Smooth muscle cell (in vitro differentiated cells): ENCODE measurements around the gene COPG1. TPM values are rescaled to one million over a fixed set of nuclear protein-coding genes. Genes with fewer than 3 reads are reported as not detected.

Source experiments
- DNase-seq: peaks from one replicate; lab custom pipeline; 2025; ENCODE audit not compliant: unreplicated experiment; lab: John Stamatoyannopoulos, UW
- H2AFZ ChIP-seq: fragments of 200-600 bp; sonication (generic); 2 replicates; pipeline ENCODE4 v1.6.0; 2016; ENCODE audit warnings: antibody characterized with exemption, low read depth, mild to moderate bottlenecking
- H3F3A ChIP-seq: fragments of 200-600 bp; sonication (generic); 2 replicates; pipeline ENCODE4 v1.6.0; 2017; ENCODE audit warnings: antibody characterized with exemption, low read depth
- H3K27ac ChIP-seq: fragments of 200-600 bp; sonication (generic); 2 replicates; pipeline ENCODE4 v1.5.1; 2016; ENCODE audit warnings: low read depth, mild to moderate bottlenecking
- H3K27me3 ChIP-seq: fragments of 200-600 bp; sonication (generic); 2 replicates; pipeline ENCODE4 v1.6.1; 2016; ENCODE audit warnings: low read depth, mild to moderate bottlenecking
- H3K36me3 ChIP-seq: fragments of 200-600 bp; sonication (generic); 2 replicates; pipeline ENCODE4 v1.5.1; 2016; ENCODE audit warnings: low read depth
- H3K4me1 ChIP-seq: fragments of 200-600 bp; sonication (generic); 2 replicates; pipeline ENCODE4 v1.5.1; 2016; ENCODE audit warnings: low read depth
- H3K4me2 ChIP-seq: fragments of 200-600 bp; sonication (generic); 2 replicates; pipeline ENCODE4 v1.6.0; 2016; ENCODE audit warnings: mild to moderate bottlenecking
- H3K4me3 ChIP-seq: fragments of 200-600 bp; sonication (generic); 2 replicates; pipeline ENCODE4 v1.5.1; 2016; ENCODE audit warnings: mild to moderate bottlenecking
- H3K79me2 ChIP-seq: fragments of 200-600 bp; sonication (generic); 2 replicates; pipeline ENCODE4 v1.6.0; 2016; ENCODE audit warnings: low read depth, mild to moderate bottlenecking
- H3K9ac ChIP-seq: fragments of 200-600 bp; sonication (generic); 2 replicates; pipeline ENCODE4 v1.6.0; 2016; ENCODE audit warnings: low read depth
- H3K9me3 ChIP-seq: fragments of 200-600 bp; sonication (generic); replicated peaks from 2 replicates; pipeline ENCODE4 v1.5.1; 2016; ENCODE audit warnings: low read depth
- H4K20me1 ChIP-seq: fragments of 200-600 bp; sonication (generic); 2 replicates; pipeline ENCODE4 v1.6.0; 2016; ENCODE audit warnings: low read depth
- WGBS: methylation state at CpG from one replicate; pipeline ENCODE4 v1.1.7; 2016; ENCODE audit warnings: low lambda C conversion rate; 5-methylcytosine and 5-hydroxymethylcytosine counted together
- polyA plus RNA-seq: library from polyadenylated mRNA; unstranded; fragments of >200 nt; fragmentation: Nextera tagmentation; extraction: Ambion mirVana; gene quantifications from 2 replicates; pipeline ENCODE4 v1.2.1, GENCODE V29; 2016
- total RNA-seq: library from RNA; depleted of rRNA; stranded (reverse); fragments of >200 nt; gene quantifications from 2 replicates; pipeline ENCODE4 v1.2.3, GENCODE V29; 2014
- TF ChIP-seq, protein P1 (sequence below): fragments of 200-600 bp; sonication (generic); IDR thresholded peaks from 2 replicates; pipeline ENCODE4 v1.5.1; 2017; ENCODE audit warnings: borderline replicate concordance, mild to moderate bottlenecking, antibody characterized with exemption; ENCODE audit not compliant: insufficient read depth, poor library complexity, severe bottlenecking

COPG1 gene
- total and polyA plus RNA-seq, 2 experiments from 2014 or later = 177 to 265 TPM

DNA sequence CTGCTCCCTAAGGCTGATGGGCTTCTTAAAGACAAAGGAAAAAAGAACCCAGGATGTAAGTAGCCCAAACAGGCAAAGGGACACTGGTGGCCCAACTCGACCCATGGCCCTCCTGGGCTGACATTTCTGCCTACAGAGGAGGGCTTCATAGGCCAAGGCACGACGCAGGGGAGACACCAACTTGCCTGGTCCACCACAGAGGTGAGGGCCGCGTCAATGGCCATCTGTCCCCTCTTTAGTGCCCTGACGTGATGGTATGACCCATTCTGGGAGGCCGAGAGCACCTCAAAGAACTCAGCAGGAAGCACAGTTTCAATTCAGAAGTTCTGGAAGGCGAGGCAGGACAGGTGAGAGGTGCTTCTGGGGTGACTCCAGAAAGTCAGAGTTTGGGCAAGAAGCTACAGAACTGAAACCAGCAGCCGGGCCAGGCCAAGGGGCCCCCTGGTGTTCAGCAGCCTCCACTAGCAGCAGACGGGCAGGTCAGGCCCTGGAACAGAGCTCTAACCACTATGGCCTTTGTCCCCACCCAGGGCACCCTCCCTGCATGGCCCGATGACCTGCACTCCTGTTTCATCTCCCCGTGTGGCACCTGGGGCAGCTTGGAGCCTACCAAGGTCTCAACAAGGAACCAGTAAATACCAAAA lies 74.4 kb downstream of the COPG1 start:
- Histone ChIP-seq H2AFZ (no peak overlapping the region), H3K9me3 (no peaks in the 10 kb centered on the region), H3K9ac (no peak overlapping the region), H3F3A (no peaks in the 10 kb centered on the region), H3K27me3 (no peaks in the 10 kb centered on the region), H4K20me1 (no peaks in the 10 kb centered on the region), H3K27ac (no peak overlapping the region), H3K36me3 (no peaks in the 10 kb centered on the region), H3K79me2 (no peaks in the 10 kb centered on the region), H3K4me3 (no peak overlapping the region), H3K4me2 (no peak overlapping the region), H3K4me1 (no peaks in the 10 kb centered on the region)
- 91% methylated on average over 12 of the region's 12 CpGs for WGBS
- DNase-seq = no peak
- TF ChIP-seq, protein P1, sequence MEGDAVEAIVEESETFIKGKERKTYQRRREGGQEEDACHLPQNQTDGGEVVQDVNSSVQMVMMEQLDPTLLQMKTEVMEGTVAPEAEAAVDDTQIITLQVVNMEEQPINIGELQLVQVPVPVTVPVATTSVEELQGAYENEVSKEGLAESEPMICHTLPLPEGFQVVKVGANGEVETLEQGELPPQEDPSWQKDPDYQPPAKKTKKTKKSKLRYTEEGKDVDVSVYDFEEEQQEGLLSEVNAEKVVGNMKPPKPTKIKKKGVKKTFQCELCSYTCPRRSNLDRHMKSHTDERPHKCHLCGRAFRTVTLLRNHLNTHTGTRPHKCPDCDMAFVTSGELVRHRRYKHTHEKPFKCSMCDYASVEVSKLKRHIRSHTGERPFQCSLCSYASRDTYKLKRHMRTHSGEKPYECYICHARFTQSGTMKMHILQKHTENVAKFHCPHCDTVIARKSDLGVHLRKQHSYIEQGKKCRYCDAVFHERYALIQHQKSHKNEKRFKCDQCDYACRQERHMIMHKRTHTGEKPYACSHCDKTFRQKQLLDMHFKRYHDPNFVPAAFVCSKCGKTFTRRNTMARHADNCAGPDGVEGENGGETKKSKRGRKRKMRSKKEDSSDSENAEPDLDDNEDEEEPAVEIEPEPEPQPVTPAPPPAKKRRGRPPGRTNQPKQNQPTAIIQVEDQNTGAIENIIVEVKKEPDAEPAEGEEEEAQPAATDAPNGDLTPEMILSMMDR = no peak

- H3K36me3 ChIP-seq = no peaks in the 10 kb centered on the region
- H3K27me3 ChIP-seq = no peaks in the 10 kb centered on the region
- H3F3A ChIP-seq = no peaks in the 10 kb centered on the region
- no peaks in the 10 kb centered on the region for H3K9me3 ChIP-seq
- TF ChIP-seq, protein P1 = no peak
- no peak overlapping the region for H2AFZ ChIP-seq
- H3K27ac ChIP-seq = no peak overlapping the region
- H3K79me2 ChIP-seq = no peaks in the 10 kb centered on the region
- no peak overlapping the region for H3K9ac ChIP-seq
- no peaks in the 10 kb centered on the region for H3K4me1 ChIP-seq
- H3K4me2 ChIP-seq = no peak overlapping the region
- H3K4me3 ChIP-seq = no peak overlapping the region
- WGBS = 95% methylated on average over 12 of the region's 12 CpGs
- no peak for DNase-seq
- no peaks in the 10 kb centered on the region for H4K20me1 ChIP-seq
These were observed 75.4 kb downstream of the COPG1 start for GRCh38 chr3:129324855-129325254.

DNA sequence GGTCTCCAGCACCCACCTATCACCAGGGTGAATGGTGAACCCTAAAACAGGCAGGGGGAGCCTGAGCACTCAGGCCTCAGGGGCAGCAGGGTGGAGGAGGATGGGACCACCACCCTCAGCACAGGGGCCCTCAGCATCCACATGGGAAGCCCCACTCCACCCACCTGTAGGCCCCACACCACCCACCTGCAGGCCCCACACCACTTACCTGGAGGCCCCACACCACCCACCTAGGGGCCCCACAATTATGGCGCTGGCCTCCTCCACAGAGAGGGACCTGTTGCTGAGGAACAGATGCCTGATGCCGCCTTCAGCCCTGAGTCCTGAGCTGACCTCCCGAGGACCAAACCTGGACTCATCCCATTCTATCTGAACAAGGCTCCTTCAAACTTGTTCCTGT lies 76.0 kb downstream of the COPG1 start:
- H4K20me1 ChIP-seq = no peaks in the 10 kb centered on the region
- no peaks in the 10 kb centered on the region for H3K9me3 ChIP-seq
- 96% methylated on average over 3 of the region's 3 CpGs for WGBS
- H3K27me3 ChIP-seq = no peaks in the 10 kb centered on the region
- H3K36me3 ChIP-seq = no peaks in the 10 kb centered on the region
- no peaks in the 10 kb centered on the region for H3F3A ChIP-seq
- TF ChIP-seq, protein P1 = no peak
- no peaks in the 10 kb centered on the region for H3K4me1 ChIP-seq
- H3K27ac ChIP-seq = no peak overlapping the region
- H3K4me3 ChIP-seq = no peak overlapping the region
- H3K79me2 ChIP-seq = no peaks in the 10 kb centered on the region
- H3K9ac ChIP-seq = no peak overlapping the region
- H3K4me2 ChIP-seq = no peak overlapping the region
- no peak for DNase-seq
- no peak overlapping the region for H2AFZ ChIP-seq

DNA sequence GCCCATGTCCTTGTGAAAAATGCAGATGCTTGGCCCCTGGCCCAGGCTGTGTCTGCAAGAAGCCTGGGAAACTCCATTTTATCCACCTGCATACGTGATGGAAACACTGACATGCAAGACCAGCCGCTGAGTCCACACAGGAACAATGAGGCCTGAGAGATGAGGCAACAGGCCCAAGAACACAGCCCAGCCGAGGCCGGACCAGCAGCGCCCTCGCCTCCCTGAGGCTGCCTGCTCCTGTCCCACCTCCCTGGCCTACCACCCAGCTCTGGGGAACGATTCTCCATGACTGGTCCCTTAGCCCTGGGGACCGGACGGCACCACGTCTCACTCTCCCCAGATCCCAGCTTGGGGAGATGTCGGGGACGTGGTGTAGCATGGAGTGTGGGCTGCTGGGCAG lies 76.7 kb downstream of the COPG1 start:
- Histone ChIP-seq H3K9me3 (no peaks in the 10 kb centered on the region), H3K4me3 (no peak overlapping the region), H3K27ac (no peak overlapping the region), H3K4me2 (no peak overlapping the region), H2AFZ (no peak overlapping the region), H3F3A (no peaks in the 10 kb centered on the region), H3K27me3 (no peaks in the 10 kb centered on the region), H4K20me1 (no peaks in the 10 kb centered on the region), H3K79me2 (no peaks in the 10 kb centered on the region), H3K36me3 (no peaks in the 10 kb centered on the region), H3K4me1 (no peaks in the 10 kb centered on the region), H3K9ac (no peak overlapping the region)
- TF ChIP-seq, protein P1 = no peak
- DNase-seq = no peak
- 90% methylated on average over 12 of the region's 12 CpGs for WGBS
